Mucosa of descending colon (tissue), 3 donors: ENCODE measurements around the gene CASP8. TPM values are rescaled to one million over a fixed set of nuclear protein-coding genes. Genes with fewer than 3 reads are reported as not detected.

Source experiments
- ATAC-seq: fragments of 200-7000 bp; cut with Tn5 transposase; one replicate; pipeline ENCODE4 v1.9.1; 2020; ENCODE audit warnings: mild to moderate bottlenecking, moderate library complexity
- DNase-seq, 3 donors: peaks; one replicate each; pipeline ENCODE4 v3.0.0-alpha.2; 2020
- H3K36me3 ChIP-seq: fragments of 200-600 bp; one replicate; pipeline ENCODE4 v1.8.0; 2021; ENCODE audit warnings: low read depth, mild to moderate bottlenecking
- H3K4me1 ChIP-seq: fragments of 200-600 bp; one replicate; pipeline ENCODE4 v1.8.0; 2021; ENCODE audit warnings: low read depth, mild to moderate bottlenecking
- H3K4me3 ChIP-seq: fragments of 200-600 bp; one replicate; pipeline ENCODE4 v1.8.0; 2021; ENCODE audit warnings: mild to moderate bottlenecking
- H3K9me3 ChIP-seq: fragments of 200-600 bp; one replicate; pipeline ENCODE4 v1.8.0; 2021; ENCODE audit warnings: mild to moderate bottlenecking
- intact Hi-C, 2 donors: fragments of 100-400 bp; cut with DNase I in 1 of 2; cut with micrococcal nuclease in 1 of 2; formaldehyde crosslinking; loops; one replicate each; pipeline versions ENCODE4 v1.11.0 to v1.11.1; 2022; cut with DNase I, micrococcal nuclease
- total RNA-seq, 3 donors: library from RNA; stranded (reverse); fragmentation: NEBNext Ultra II Directional in 2 of 3; extraction: Animal tissue kit (Norgen Biotek cat#: 25700) in 2 of 3; gene quantifications; one replicate each; pipeline versions ENCODE4 v1.2.1 to v1.2.4, GENCODE V29; 2021 to 2023
- TF ChIP-seq, protein P1 (sequence below): fragments of 200-600 bp; IDR thresholded peaks from one replicate; pipeline ENCODE4 v1.8.0; 2022; ENCODE audit warnings: antibody characterized with exemption, mild to moderate bottlenecking
- donor health status: DM: no; HTN: no; CAD: no; lungs with moderate emphysema.
- donor health status: DM: no; HTN: no; CAD: no.
- donor health status: DM: no; HTN: yes; CAD: no.

Gene CASP8
- total RNA-seq, 3 donors from 2014 or later: 38.4 to 49.8 (median 48.9) TPM

DNA sequence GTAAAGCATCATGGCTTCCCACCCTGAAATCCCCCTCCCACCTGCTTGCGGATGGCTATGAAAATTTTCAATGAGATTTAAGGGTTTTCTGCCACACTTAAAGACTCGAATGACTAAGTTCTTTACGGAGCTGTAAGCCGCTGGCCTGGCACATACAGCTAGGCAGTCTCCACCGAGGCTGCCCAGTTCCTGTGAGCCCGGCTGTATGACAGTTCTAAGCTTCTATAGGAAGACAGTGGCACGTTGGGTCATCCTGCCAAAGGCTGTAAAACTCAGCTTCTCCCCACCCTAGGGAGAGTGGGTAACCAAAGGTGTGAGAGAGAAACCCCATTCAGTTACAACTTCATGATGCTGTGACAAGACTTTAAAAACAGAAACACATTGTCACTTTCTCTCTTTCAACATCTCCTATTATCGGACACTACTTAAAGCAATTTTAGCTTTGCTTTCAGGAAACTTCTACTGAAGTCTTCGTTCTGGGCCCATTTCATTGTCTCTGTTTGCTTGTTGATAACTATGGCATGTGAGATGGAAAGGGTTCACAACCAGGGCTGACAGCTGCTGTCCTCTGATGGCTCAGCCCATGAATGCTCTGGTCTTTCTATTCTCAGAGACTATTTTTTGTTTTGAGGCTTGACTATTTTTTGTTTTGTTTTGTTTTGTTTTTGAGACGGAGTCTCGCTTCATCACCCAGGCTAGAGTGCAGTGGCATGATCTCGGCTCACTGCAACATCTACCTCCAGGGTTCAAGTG, 7.1 kb downstream of the CASP8 start:
- ATAC-seq (no peak), DNase-seq (no peak)
- intact Hi-C loops: no loop called here
- Histone ChIP-seq H3K9me3 (no peaks in the 10 kb centered on the region), H3K4me3 (no peak overlapping the region), H3K4me1 (no peaks in the 10 kb centered on the region), H3K36me3 (no peaks in the 10 kb centered on the region)
- TF ChIP-seq, protein P1, sequence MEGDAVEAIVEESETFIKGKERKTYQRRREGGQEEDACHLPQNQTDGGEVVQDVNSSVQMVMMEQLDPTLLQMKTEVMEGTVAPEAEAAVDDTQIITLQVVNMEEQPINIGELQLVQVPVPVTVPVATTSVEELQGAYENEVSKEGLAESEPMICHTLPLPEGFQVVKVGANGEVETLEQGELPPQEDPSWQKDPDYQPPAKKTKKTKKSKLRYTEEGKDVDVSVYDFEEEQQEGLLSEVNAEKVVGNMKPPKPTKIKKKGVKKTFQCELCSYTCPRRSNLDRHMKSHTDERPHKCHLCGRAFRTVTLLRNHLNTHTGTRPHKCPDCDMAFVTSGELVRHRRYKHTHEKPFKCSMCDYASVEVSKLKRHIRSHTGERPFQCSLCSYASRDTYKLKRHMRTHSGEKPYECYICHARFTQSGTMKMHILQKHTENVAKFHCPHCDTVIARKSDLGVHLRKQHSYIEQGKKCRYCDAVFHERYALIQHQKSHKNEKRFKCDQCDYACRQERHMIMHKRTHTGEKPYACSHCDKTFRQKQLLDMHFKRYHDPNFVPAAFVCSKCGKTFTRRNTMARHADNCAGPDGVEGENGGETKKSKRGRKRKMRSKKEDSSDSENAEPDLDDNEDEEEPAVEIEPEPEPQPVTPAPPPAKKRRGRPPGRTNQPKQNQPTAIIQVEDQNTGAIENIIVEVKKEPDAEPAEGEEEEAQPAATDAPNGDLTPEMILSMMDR: no peak

DNA sequence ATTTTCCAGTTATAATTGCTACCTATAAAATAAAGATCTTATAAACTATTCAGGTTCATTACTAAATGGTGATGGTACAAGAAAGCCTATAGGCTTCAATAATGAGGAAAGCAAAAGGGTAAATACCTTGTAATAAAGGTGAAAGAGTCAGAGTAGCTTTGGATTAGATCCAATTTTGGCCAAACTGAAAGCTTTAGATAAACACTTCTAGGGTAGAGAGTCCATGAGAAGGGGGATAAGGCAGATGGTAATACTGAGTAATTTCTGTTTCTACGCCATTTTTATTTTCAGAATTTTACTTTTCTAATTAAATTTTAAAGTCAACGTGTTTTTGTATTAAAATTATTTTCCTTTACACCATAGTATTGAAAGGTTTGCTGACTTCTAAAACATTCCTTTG, 9.4 kb downstream of the CASP8 start:
- no peak for ATAC-seq
- Histone ChIP-seq H3K4me1 (no peaks in the 10 kb centered on the region), H3K9me3 (no peaks in the 10 kb centered on the region), H3K36me3 (no peaks in the 10 kb centered on the region), H3K4me3 (no peak overlapping the region)
- intact Hi-C loops: no loop called here
- TF ChIP-seq, protein P1: no peak
- DNase-seq: no peak

DNA sequence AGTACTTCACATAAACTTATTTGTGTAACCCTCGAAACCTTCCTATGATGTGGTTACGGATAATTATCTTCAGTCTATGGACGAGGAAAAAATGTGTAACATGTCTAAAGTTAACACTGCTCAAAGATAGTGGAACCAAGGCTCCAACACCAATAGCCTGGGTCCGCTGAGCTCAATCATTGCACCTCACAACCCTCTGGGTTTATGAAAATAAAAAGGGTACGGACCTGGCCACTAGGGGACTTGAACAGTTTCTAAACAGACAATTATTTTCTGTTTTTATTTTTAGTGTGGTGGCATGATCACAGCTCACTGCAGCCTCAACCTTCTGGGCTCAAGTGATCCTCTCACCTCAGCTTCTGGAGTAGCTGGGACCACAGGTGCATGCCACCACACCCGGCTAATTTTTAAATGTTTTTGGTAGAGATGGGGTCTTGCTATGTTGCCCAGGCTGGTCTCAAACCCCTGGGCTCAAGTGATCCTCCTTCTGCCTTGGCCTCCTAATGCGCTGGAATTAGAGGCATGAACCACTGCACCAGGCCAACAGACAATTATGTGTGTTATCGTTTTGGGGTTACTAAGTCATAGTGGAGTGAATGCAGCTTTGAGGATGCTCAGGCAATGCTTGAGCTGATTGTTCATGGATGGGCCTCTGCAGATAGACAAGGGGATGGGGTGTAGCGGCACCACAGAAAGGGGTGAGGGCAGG, 10.1 kb downstream of the CASP8 start:
- DNase-seq (no peak), ATAC-seq (no peak)
- H3K36me3 ChIP-seq: no peaks in the 10 kb centered on the region
- no peak overlapping the region for H3K4me3 ChIP-seq
- intact Hi-C loops: no loop called here
- no peaks in the 10 kb centered on the region for H3K4me1 ChIP-seq
- H3K9me3 ChIP-seq: no peaks in the 10 kb centered on the region
- TF ChIP-seq, protein P1: no peak

DNA sequence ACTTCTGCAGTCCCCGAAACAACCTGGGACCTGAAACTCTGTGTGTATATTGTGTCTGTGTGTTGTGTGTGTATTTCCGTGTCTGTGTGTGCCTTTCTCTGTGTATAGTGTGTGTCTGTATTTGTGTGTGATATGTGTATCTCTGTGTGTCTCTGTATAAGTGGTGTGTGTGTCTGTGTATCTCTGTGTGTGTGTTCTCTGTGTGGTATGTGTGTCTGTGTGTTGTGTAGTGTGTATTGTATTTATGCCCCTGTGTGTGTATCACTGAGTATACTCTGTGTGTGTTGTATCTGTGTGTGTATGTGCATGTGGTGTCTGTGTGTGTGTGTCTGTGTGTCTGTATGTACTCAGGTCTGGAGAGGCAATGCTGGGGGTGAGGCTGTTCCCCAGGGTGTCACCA, 11.6 kb downstream of the CASP8 start:
- Histone ChIP-seq H3K9me3 (no peaks in the 10 kb centered on the region), H3K36me3 (no peaks in the 10 kb centered on the region), H3K4me1 (no peaks in the 10 kb centered on the region), H3K4me3 (no peak overlapping the region)
- intact Hi-C loops: no loop called here
- DNase-seq (no peak), ATAC-seq (no peak)
- TF ChIP-seq, protein P1: no peak

DNA sequence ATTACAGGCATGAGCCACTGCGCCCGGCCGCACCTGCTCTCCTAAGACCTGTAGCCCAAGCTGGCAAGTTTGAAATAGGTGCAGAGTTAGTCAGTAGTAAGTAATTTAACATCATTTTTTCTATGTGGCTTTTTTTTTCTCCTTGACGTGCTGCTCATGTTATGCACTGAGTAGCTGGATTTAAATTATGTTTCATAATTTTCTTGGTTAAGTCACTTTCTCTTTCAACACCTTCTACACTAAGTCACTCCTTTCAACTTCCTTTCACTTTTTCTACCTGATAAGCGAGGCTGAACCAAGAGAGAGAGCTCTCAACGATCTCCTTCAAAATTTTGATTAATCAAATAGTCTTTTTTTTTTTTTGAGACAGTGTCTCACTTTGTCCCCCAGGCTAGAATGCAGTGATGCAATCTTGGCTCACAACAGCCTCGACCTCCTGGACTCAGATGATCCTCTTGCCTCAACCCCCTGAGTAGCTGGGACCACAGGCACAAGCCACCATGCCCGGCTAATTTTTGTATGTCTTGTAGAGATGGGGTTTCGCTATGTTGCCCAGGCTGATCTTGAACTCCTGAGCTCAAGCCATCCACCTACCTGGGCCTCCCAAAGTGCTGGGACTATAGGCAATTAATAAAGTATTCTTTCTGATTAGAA, 13.1 kb downstream of the CASP8 start:
- Histone ChIP-seq H3K4me3 (no peak overlapping the region), H3K4me1 (no peaks in the 10 kb centered on the region), H3K36me3 (no peaks in the 10 kb centered on the region), H3K9me3 (no peaks in the 10 kb centered on the region)
- no peak for ATAC-seq
- intact Hi-C loops: no loop called here
- DNase-seq: no peak
- TF ChIP-seq, protein P1: no peak
